Measurements from ENCODE around the gene EFNA2. TPM values are rescaled to one million over a fixed set of nuclear protein-coding genes. Genes with fewer than 3 reads are reported as not detected.

The EFNA2 gene
- total RNA-seq, 1 experiment from 2014 or later, result 12.2 TPM

GRCh38 chr19:1336079-1336684, 50.5 kb downstream of the EFNA2 start:
- DNase-seq (ENCODE audit: low read depth, low spot score) (no peak), ATAC-seq (no peak)
- H3K27me3 ChIP-seq (ENCODE audit: insufficient read depth, low read length), result no peaks in the 10 kb centered on the region
- no peaks in the 10 kb centered on the region for H3K4me1 ChIP-seq (ENCODE audit: control insufficient read depth in 1 of 2, insufficient read depth in 2 of 2, low read length in 2 of 2)
- no peak overlapping the region for H3K27ac ChIP-seq (ENCODE audit: low read depth, low read length)
- H3K9me3 ChIP-seq (ENCODE audit: control insufficient read depth in 1 of 2, insufficient read depth in 1 of 2, low read depth in 1 of 2, low read length in 2 of 2), result no peaks in the 10 kb centered on the region
- H4K20me1 ChIP-seq (ENCODE audit: insufficient read depth), result no peaks in the 10 kb centered on the region
- H3K4me2 ChIP-seq (ENCODE audit: low read length), result no peak overlapping the region
- no peak overlapping the region for H2AFZ ChIP-seq (ENCODE audit: low read depth, low read length, poor library complexity, severe bottlenecking)
- ChIA-PET CTCF (no interaction called here), RAD21 (ENCODE audit: low non-redundant PET in 1 of 2, low total read pairs in 2 of 2, uncharacterized antibody in 2 of 2, unreplicated experiment in 2 of 2) (no interaction called here), POLR2A (no interaction called here)
- H3K9me2 ChIP-seq (ENCODE audit: insufficient read depth), result no peaks in the 10 kb centered on the region
- BruUV-seq (replicated peaks), result no TSS peak
- no peak overlapping the region for H3K4me3 ChIP-seq (replicated peaks in 1 of 2; ENCODE audit: low read depth in 1 of 2, low read length in 2 of 2)
- no peak overlapping the region for H3K9ac ChIP-seq (ENCODE audit: low read length)
- no peaks in the 10 kb centered on the region for H3K36me3 ChIP-seq (ENCODE audit: control insufficient read depth in 1 of 2, insufficient read depth in 2 of 2, low read length in 2 of 2)
- TF ChIP-seq REST (IDR thresholded peaks at IDR 0.05; ENCODE audit: low read depth) (no peak), CEBPB (IDR thresholded peaks at IDR 0.05; ENCODE audit: low read depth) (no peak), EGR1 (IDR thresholded peaks at IDR 0.05; ENCODE audit: low read depth) (no peak), RAD21 (IDR thresholded peaks at IDR 0.05; ENCODE audit: low read depth) (no peak), SRF (IDR thresholded peaks at IDR 0.05; ENCODE audit: low read depth) (no peak), YY1 (IDR thresholded peaks at IDR 0.05; ENCODE audit: extremely low read depth, insufficient replicate concordance, low read depth, low read length) (no peak), CBX3 (IDR thresholded peaks at IDR 0.05; ENCODE audit: low read depth) (no peak), MAX (IDR thresholded peaks at IDR 0.05) (no peak), FOSL1 (IDR thresholded peaks at IDR 0.05; ENCODE audit: low read depth) (no peak), ZFX (IDR thresholded peaks at IDR 0.05) (no peak), ELF1 (IDR thresholded peaks at IDR 0.05; ENCODE audit: borderline replicate concordance, low read depth) (no peak), POLR2A (IDR thresholded peaks at IDR 0.05; ENCODE audit: borderline replicate concordance, extremely low read depth, insufficient read depth, insufficient read length) (no peak), EZH2phosphoT487 (IDR thresholded peaks at IDR 0.05; ENCODE audit: borderline replicate concordance) (no peak), CTCF (IDR thresholded peaks at IDR 0.05 in 2 of 3, conservative IDR thresholded peaks at IDR 0.05 in 1 of 3; ENCODE audit: borderline replicate concordance in 1 of 3, insufficient read depth in 1 of 3, low read depth in 2 of 3, low read length in 2 of 3) (no peak), POLR2AphosphoS5 (IDR thresholded peaks at IDR 0.05; ENCODE audit: low read depth, low read length) (no peak), JUND (IDR thresholded peaks at IDR 0.05) (no peak), EZH2 (IDR thresholded peaks at IDR 0.05) (no peak), SIN3A (IDR thresholded peaks at IDR 0.05; ENCODE audit: low read depth) (no peak)
- H3K79me2 ChIP-seq (ENCODE audit: insufficient read depth, low read length), result no peaks in the 10 kb centered on the region
- intact Hi-C loops (cut with micrococcal nuclease), result no loop called here
